Measurements from ENCODE around the gene SNX9.

DNA sequence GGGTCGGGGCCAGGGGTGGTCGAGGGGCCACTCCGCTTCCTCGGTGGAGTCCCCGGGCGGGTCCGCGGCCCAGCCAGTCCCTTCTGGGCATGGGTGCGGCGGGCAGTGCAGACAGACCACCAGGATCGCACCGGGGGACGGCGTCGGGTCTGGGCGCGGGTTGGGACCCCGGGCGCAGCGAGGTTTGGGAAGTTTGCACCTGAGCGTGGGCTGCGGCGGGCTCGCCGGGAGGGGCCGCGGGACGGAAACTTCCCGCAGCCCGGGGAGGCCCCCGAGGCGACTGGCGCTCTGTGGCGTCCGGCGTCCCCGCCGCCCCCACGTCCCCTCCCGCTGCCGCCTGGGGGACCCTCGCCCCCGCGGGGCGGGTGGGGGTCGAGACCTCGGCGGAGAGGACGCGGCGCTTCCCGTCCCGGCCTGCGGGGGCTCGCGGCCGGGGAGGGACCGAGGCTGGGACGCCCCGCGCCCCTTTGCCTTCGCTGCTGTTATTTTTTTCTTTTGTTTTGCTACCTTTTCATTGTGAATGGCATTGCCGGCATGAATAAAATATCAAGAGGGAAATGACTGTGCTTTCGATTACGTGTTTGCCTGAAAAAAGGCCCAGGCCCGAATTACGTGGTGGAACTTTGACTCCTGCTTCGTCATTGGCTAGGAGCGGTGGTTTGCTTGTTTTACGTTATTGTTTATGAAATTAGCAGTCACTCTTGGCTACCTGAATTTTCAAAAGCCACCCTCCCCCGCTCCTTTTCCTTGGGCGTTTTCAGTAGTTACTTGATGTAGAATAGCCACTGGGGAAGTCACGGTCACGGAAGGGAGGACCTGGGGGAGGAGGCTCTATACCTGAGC lies 703 bp downstream of the SNX9 start:
- TF ChIP-seq, protein P1, sequence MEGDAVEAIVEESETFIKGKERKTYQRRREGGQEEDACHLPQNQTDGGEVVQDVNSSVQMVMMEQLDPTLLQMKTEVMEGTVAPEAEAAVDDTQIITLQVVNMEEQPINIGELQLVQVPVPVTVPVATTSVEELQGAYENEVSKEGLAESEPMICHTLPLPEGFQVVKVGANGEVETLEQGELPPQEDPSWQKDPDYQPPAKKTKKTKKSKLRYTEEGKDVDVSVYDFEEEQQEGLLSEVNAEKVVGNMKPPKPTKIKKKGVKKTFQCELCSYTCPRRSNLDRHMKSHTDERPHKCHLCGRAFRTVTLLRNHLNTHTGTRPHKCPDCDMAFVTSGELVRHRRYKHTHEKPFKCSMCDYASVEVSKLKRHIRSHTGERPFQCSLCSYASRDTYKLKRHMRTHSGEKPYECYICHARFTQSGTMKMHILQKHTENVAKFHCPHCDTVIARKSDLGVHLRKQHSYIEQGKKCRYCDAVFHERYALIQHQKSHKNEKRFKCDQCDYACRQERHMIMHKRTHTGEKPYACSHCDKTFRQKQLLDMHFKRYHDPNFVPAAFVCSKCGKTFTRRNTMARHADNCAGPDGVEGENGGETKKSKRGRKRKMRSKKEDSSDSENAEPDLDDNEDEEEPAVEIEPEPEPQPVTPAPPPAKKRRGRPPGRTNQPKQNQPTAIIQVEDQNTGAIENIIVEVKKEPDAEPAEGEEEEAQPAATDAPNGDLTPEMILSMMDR (IDR thresholded peaks at IDR 0.05; ENCODE audit: insufficient read depth, low read depth, low read length): no peak
- no peak for TF ChIP-seq EZH2 (IDR thresholded peaks at IDR 0.05; ENCODE audit: insufficient read depth, low read length)
